Skin of body (tissue), 2 donors: Measurements from ENCODE around the gene BEGAIN. TPM values are rescaled to one million over a fixed set of nuclear protein-coding genes. Genes with fewer than 3 reads are reported as not detected.

Experiments
- DNase-seq: peaks from one replicate; lab custom pipeline; 2025; lab: John Stamatoyannopoulos, UW
- total RNA-seq: library from RNA; depleted of rRNA; stranded (reverse); fragments of >200 nt; gene quantifications from one replicate; pipeline ENCODE4 v1.2.3, GENCODE V29; 2014

BEGAIN gene
- total RNA-seq, 1 donor from 2014 or later: 1.4 TPM

GRCh38 chr14:100551056-100551455, 36.2 kb downstream of the BEGAIN start:
- DNase-seq: no peak

GRCh38 chr14:100549834-100550625, 37.2 kb downstream of the BEGAIN start:
- no peak for DNase-seq

- no peak for DNase-seq
These were observed 38.3 kb downstream of the BEGAIN start for GRCh38 chr14:100548939-100549338.

- no peak for DNase-seq
These were observed 38.9 kb downstream of the BEGAIN start for GRCh38 chr14:100548295-100548655.

- DNase-seq: no peak
These were observed 39.5 kb downstream of the BEGAIN start for GRCh38 chr14:100547633-100548294.

GRCh38 chr14:100546051-100546443, 41.2 kb downstream of the BEGAIN start:
- no peak for DNase-seq

GRCh38 chr14:100545359-100545758, 41.9 kb downstream of the BEGAIN start:
- DNase-seq: no peak

- no peak for DNase-seq
These were observed 42.6 kb downstream of the BEGAIN start for GRCh38 chr14:100544506-100545141.

GRCh38 chr14:100543471-100544455, 43.5 kb downstream of the BEGAIN start:
- no peak for DNase-seq

- no peak for DNase-seq
These were observed 44.5 kb downstream of the BEGAIN start for GRCh38 chr14:100542619-100543205.

GRCh38 chr14:100541621-100542560, 45.3 kb downstream of the BEGAIN start:
- DNase-seq: no peak

- no peak for DNase-seq
These were observed 46.1 kb downstream of the BEGAIN start for GRCh38 chr14:100540926-100541620.

- no peak for DNase-seq
These were observed 46.9 kb downstream of the BEGAIN start for GRCh38 chr14:100540141-100540925.

- no peak for DNase-seq
These were observed 47.5 kb downstream of the BEGAIN start for GRCh38 chr14:100539766-100540140.

- no peak for DNase-seq
These were observed 48.1 kb downstream of the BEGAIN start for GRCh38 chr14:100539003-100539660.

GRCh38 chr14:100538351-100539002, 48.7 kb downstream of the BEGAIN start:
- DNase-seq: no peak
